GM18870 (cell line): ENCODE data around the gene H6PD.

Experiments used
- ATAC-seq: cut with Tn5 transposase; IDR thresholded peaks from one replicate; pipeline ENCODE4 v1.9.1; 2021; ENCODE audit warnings: moderate library complexity; ENCODE audit not compliant: unreplicated experiment

The H6PD gene

DNA sequence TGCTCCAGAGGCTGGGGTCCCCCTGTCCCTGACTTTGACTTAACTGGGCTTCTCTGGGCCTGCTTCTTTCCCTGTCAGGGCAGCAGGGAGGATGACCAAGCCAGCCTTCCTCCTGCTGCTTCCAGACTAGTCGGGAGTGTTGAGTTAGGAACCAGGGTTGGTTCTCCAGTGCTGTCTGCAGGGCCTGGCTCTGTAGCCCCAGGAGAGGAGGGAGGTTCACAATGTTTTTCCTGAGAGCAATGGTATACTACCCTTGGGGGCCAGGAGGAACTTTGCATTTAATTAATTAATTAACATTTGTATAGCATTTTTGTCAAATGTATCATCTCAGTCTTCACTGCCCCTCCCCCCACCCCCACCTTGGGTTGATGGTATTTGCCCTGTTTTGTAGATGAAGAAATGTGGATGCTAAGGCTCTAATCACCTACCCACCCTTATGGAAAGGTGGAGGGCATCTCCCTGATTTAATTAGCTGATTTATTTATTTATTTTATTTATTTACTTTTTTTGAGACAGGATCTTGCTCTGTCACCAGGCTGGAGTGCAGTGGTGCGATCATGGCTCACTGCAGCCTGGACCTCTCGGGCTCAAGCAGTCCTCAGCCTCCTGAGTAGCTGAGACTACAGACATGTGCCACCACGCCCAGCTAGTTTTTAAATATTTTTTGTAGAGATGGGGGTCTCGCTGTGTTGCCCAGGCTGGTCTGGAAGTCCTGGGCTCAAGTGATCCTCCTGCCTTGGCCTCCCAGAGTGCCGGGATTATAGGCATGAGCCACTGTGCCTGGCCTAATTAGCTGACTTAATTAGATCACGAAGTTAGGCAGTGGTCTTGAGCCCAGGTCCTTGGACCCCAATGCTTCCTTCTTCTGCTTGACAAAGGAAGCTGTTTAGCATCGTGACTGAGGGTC, 6.6 kb downstream of the H6PD start:
- ATAC-seq, result no peak

DNA sequence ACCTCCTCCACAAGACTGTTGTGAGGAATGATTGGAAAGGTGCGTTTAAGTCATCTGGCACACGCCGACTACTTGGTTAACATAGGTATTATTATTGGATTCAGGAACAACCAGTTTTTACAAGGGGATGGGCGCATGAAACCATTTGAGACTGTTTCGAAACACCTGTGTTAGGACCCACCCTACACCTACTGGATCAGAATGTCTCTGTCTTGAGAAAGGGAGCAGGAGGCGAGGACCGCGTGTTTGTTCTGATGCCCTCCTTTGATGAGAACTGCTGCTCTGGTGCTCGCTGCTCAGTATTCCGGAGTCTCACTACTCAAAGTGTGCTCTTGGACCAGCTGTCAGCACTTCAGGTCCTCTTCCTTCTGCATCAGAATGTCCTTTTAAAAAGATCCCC, 7.3 kb downstream of the H6PD start:
- ATAC-seq, result no peak

DNA sequence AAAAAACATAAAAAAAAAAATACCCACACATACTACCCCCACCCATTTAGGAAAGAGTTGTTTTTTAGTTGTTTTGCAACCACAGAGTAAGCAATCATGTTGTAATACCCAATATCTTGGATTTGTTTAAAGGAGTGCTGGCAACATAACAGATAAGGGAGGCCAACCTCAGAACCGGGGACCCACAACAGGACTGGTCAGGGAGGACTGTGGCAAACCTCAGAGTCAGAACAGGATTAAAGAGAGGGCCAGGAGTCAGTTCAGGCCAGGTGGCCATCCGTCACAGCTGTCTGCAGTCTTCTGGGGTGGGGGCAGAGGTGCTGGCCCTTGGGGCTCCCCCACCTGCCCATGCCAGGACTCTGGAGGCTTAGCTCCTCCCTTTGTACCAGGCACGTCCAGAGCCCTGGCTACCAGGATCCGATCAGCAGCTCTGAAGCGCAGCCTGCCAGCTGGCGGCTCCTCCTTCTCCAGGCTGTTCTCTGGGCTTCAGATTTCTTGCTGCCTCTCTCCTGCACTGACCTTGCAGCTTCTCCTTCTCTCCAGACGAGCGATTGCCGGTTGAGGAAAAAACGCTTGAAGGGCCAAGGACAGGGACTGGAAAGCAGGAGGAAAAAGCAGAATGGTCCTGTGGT, 7.9 kb downstream of the H6PD start:
- ATAC-seq, result no peak

DNA sequence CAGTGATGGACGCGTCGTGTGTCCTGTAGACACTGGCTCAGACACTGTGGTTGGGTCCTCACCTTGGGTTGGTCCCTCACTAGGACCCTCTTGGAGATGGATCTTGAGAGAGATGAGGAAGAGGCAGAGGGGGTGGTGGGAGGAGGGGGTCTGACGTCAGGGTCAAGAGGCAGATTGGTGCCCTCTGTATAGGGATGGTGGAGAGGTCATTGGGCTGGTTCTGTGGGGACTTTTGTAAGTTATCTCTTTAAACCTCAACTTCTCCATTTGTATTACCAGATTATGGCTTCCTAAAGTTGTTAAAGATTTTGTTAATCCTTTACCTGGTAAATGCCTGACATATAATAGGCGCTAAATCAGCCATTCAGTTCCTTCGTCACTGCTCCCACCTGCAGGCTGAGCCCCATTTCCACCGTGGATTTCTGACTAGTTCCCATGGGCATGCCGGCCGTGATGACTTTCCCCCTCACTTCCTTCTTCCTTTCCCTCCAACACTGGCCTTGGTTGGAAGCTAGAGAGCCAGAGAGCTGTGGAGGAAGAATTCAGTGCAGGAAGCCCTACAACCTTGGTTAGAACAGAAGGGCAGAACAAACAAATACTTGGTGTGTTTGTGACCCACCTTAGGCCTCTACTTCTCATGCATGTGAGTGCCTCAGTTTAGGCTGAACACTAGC, 8.6 kb downstream of the H6PD start:
- no peak for ATAC-seq

DNA sequence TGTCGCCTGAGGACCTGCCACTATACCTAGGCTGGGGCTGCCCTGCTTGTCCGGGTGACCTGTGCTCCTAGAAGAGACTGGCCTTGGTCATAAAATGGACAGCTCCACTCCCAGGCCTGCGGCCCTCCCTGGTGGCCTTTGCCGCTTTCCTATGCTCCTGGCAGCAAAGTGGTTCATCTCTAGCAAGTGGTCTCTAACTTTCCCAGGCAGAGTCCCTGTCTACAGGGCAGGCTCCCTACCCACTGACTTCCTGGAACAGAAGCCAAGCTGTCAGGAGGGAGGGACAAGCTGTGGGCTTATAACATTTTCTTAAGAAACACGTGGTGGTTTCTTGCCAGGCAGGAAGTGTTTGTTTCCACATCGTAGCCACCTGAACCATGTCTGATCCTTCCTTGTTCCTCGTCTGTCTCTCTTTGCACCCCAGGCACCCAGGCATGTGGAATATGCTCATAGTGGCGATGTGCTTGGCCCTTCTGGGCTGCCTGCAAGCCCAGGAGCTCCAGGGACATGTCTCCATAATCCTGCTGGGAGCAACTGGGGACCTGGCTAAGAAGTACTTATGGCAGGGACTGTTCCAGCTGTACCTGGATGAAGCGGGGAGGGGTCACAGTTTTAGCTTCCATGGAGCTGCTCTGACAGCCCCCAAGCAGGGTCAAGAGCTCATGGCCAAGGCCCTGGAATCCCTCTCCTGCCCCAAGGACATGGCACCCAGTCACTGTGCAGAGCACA, 10.1 kb downstream of the H6PD start:
- ATAC-seq, result no peak

DNA sequence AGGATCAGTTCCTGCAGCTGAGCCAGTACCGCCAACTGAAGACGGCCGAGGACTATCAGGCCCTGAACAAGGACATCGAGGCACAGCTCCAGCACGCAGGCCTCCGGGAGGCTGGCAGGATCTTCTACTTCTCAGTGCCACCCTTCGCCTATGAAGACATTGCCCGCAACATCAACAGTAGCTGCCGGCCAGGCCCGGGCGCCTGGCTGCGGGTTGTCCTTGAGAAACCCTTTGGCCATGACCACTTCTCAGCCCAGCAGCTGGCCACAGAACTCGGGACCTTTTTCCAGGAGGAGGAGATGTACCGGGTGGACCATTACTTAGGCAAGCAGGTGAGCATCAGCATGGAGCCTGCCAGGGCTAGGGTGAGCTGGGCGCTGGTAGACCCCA, 10.7 kb downstream of the H6PD start:
- ATAC-seq, result no peak

DNA sequence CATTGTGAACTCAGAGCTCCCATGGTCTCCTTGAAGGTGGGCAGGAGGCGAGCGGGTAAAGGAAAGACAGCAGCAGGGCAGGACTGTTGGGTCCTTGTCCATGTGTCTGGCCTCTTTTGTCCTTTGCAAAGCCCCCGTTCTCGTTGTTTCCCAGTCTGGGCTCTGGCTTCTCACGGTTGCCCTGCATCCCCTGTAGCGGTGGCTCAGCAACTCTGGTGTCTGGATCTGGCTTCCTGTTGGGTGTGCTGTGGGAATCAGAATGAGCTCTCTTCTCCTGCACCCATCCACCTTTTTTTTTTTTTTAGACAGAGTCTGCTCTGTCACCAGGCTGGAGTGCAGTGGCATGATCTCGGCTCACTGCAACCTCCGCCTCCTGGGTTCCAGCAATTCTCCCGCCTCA, 11.1 kb downstream of the H6PD start:
- ATAC-seq, result no peak

DNA sequence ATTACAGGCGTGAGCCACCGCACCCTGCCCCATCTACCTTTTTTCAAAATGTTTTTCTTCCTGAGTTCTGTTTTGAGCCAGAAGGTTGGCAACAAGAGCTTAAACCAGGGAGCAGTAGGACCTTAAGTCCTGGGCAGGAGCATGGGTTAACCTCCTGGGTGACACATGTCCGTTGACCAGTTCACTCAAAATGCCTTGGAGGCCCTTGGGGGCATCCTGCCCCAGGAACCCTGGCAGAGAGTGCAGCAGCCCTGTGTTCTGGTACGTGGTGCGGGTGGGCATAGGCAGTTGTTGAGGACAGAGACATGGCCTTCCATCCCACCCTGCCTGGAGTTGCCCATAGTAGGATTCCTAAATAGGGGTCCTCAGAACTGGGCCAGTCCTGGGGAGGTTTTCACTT, 11.6 kb downstream of the H6PD start:
- ATAC-seq, result no peak

DNA sequence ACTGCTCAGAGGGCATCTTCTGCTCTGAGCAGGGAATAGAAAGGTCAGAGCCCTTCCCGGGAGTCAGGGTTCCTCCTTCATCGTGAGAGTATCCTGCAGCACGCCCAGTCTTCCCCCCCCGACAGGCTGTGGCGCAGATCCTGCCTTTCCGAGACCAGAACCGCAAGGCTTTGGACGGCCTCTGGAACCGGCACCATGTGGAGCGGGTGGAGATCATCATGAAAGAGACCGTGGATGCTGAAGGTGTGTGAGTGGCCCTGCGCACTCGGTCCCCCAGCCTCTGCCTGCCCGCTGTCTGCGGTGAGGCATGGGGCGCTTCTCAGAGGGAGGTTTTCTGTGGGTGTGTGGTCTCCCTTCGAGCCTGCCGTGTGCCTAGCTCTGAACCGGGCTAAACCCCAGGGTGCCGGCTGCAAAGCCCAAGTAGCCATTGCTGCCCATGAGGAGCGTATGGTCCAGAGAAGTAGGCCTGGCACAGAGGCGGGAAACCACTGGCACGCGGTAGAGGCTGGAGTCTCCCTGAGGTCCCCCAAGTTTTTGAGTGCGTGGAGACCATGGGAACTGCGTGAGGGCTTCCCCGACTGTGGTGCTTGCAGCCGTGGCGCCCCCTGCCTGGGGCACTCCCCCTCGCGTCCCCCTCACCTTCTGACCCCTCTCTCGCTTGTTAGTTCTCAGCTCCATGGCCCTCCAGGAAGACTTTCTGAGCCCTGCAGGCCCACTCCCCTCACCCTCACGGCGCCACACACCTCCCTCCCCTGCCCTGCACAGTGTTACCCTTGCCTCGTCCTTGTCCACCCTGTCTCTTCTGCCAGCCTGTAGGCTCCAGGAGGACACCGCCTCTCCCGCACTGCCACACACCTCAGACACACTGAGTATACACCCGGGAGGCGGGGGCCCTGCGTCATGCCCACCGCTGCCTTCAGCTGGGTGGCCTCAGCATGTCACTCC, 12.5 kb downstream of the H6PD start:
- no peak for ATAC-seq

DNA sequence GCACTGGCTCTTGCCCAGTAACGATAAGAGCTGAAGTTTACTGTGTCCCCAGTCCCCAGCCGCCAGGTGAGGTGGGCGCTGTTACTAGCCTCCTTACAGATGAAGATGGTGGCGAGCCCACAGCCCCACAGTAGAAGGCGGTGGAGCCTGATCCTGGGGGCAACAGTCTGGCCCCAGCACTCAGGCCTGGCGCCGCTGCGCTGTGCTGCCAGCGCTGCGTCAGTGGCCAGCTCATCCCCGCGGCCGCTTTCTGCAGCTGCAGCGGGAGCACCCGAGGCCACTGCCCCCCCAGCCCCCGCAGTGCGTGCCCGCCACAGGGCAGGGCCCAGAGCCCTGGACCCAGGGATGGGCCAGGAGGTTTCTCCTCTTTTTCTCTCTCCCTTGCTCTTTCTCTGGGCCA, 13.3 kb downstream of the H6PD start:
- no peak for ATAC-seq

DNA sequence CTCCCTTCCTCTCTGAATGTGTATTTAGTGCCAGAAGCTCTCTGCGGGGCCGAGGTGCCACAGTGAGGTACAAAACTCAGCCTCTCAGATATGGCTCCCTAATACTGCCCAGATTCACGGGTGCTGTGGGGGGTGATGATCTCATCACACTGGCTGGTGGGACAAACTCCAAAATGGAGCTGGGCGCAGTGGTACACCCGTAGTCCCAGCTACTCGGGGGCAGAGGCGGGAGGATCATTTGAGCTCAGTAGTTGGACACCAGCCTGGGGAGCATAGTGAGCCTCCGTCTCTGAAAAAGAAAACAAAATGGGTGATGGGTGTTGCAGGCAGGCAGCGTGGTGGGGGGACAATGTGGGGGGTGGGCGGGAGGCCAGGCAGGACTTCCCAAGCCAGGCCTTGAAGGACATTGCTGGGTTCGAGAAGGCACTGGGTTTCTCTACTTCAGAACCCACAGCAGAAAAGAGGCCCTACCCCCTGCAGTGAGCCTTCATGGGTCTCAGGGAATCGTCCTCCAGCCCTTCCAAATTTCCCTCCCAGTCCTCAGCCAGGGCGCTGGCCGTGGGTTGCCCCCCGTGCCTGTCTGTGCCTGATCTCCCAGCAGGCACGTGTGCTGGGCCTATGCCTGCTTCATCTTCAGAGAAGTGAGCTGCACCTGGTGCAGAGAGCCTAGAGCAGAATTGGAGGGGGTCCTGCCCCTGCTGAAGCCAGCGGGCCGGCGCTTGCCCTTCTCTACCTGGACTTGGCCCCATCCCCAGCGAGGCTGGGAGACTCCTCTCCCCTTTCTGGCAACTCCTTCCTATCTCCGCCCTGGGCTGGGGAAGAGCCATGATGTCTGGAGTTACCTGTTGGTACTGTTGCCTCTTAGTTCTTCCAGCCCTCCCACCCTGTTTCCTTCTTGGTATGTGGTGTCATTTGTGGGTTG, 14.0 kb downstream of the H6PD start:
- no peak for ATAC-seq

DNA sequence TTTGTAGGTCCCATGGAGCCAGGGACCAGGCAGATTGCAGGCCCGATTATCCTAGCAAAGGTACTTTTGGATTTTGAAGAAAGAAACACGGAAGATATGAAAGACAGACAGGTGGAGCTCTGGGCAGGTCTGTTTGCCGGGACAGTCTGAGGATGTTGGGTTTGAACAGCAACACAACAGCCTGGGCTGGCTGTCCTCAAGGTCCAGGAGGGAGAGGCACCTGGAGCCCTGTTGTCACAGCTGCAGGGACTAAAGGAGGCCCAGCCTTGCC, 14.6 kb downstream of the H6PD start:
- no peak for ATAC-seq

DNA sequence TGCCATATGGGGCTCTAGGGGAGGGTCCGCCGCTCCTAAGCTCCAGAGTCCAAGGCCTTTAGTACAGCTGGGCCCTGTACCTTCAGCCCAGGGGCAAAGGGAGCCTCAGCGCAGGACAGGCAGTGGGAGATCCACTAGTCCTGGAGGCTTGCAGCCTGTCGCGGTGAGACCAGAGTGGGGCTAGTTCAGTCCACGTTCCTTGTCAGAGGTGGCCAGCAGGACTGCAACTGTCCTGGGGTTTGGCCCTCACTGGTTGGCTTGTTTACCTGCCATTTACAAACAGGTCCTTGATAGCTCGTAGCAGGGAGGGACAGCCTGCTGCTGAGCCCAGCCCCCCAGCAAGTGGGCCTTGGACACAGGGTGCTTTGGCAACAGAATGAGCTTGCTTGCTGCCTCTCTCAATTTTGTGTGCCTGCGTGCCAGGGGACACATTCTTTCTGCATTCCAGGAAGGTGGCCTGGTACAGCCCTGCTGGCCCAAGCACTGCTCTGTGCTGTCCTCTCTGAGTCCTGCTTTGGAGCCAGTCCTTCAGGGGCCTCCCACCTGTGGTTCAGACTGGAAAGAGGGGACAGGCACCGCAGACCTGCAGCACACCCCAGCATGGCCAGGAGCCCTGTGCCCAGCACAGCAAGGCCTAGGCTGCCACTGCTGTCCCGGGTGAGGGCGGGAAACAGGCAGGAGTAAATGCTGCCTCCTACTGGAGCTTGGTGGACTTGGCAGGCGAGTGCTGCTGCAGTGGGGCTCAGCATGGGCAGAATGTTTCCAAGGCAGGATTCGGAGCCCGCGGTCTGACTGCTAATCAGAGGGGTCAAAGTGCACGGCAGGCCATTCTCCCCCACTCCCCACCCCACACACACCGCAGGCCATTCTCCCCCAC, 15.2 kb downstream of the H6PD start:
- no peak for ATAC-seq

DNA sequence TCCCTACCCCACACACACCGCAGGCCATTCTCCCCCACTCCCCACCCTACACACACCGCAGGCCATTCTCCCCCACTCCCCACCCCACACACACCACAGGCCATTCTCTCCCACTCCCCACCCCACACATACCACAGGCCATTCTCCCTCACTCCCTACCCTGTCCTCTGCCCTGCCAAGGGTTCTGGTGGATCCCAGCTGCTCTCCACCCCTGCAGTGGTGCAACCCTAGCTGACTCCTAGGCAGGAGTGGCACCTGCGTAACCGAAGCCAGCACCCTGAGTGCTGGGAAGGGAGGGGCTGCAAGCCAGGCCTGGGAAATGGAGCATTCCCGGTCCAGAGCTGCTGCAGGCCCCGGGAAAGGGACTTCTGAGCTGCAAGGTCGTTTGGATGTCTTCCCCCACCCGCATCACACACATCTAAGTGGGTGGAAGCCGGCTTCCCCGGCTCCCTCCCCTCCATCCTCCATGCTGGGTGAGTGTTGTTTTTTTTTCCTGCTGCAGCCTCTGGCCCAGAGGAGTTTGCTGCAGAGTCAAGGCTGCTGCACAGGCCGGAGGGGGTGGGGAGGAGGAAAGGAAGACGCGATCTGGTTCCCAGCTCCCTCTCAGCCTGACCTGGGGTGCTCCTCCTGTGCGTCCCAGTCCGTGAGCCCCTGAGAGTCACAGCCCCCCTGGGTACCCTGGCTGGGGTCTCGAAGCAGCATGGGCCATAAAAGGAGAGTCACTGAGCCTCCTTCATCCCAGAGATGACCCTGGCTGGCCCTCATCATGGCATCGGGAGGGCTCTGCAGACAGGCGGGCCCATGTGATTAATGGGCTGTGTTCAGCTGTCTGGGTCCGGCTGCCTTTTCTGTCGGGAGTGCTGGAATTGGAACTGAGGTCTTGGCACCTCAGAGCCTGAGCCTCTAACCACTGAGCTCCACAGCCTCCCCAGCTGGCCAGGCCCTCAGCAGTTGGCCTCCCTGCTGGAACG, 16.1 kb downstream of the H6PD start:
- ATAC-seq, result no peak

DNA sequence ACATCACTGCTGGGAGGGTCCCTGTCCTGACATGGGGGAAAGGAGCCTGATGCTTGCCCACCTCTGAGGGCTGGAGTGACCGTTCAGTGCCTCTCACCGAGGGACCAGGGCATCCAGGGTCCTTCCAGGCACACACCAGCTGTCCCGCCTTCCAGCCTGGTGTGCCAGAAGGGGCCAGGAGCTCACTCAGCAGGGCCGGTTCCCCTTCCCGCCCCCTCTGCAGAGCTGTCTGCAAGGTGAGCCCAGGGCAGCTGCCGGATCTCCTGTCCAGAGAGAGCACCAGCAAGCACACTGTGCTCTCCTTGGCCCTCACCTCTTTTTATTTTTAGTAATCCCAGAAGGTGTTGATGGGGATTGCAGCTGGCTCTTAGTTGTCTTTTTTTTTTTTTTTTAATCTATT, 16.9 kb downstream of the H6PD start:
- no peak for ATAC-seq

DNA sequence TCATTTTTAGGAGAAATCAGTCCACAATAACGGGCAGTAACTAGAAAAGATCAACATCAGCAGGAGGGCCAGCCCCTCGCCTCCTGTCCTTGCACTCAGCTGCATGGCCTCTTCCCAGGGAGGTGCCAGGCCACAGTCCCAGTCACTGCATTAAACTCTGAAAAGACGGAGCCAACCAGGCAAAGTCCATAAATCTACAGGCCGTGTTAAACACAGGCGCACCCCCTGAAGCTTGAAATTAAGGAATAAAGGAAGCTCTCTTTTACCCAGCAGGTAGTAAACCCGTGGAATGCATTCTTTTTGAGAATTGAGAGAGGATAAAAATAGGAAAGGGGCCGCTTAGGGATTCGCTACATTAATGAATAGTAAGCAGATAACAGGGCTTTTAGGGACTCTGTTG, 18.4 kb downstream of the H6PD start:
- no peak for ATAC-seq

DNA sequence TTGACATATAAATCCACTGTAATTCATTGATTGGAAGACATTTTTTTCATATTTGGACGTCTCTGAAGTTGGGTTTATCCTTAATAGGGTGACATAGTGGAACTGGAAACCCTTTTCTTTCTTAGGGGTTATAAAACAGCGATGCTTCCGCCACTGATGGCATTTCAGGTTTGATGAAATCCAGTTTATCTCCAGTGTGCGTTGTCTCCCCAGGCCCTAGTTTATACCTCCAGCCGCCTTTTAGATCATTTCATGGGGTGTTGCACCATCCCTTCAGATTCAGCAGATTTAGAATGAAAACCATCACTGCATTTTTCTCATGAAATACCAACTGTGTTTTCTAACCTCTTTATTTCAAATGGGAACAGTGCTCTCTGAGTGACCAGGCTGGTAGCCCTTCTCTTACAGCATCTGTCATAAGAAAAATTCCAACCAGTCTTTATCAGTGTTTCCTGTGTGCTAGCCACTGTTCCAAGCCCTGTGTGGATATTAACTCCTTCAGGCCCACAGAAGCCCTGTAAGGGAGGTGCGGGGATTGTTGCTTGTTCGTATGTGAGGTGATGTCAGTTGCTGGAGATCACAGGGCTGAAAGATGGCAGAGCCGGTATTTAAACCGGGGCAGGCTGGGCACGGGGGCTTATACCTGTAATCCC, 19.0 kb downstream of the H6PD start:
- no peak for ATAC-seq
